ENCODE measurements around the gene VCP. TPM values are rescaled to one million over a fixed set of nuclear protein-coding genes. Genes with fewer than 3 reads are reported as not detected.
A peak's percentile ranks its signal among the peaks of the same experiment; 100 is the strongest.

The VCP gene
- total RNA-seq, 1 donor: 267 TPM

DNA sequence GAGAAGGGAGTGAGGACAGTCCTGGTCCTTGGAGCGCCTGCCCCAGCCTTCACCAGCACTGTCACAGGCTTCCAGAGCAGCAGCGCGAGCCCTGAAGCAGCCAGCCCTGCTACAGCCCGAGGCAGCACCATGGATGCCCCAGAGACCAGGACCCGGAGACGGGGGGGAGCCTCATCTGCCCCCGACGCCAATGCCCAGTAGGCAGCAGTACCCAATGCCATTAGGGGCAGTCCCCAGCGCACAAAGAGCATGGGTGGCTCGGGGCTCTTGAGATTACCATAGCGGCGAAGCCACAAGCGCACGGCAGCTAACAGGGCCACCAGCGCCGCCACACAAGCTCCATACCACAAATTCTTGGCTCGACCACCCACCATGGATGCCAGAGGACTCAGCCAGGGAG, 19.1 kb upstream of the VCP start:
- no peaks in the 10 kb centered on the region for H3K9me3 ChIP-seq (ENCODE audit: low read depth, low read length)
- H3K36me3 ChIP-seq (ENCODE audit: insufficient read depth, low read length): peaks cover 61% of the 10 kb centered on the region
- H2AFZ ChIP-seq (ENCODE audit: low read length): no peak overlapping the region
- no peak overlapping the region for H3K27ac ChIP-seq (ENCODE audit: low read depth, low read length)
- peaks cover 7% of the 10 kb centered on the region for H3K4me1 ChIP-seq (ENCODE audit: insufficient read depth, low read length)
- no peak for DNase-seq (ENCODE audit: insufficient read length, low spot score, missing footprints)
- no peak overlapping the region for H3K4me3 ChIP-seq (ENCODE audit: insufficient read depth, low read length)
- peaks cover 12% of the 10 kb centered on the region for H3K79me2 ChIP-seq (ENCODE audit: insufficient read depth, low read length)
- no peaks in the 10 kb centered on the region for H3K27me3 ChIP-seq (ENCODE audit: insufficient read depth, low read length)
- TF ChIP-seq, protein P1, sequence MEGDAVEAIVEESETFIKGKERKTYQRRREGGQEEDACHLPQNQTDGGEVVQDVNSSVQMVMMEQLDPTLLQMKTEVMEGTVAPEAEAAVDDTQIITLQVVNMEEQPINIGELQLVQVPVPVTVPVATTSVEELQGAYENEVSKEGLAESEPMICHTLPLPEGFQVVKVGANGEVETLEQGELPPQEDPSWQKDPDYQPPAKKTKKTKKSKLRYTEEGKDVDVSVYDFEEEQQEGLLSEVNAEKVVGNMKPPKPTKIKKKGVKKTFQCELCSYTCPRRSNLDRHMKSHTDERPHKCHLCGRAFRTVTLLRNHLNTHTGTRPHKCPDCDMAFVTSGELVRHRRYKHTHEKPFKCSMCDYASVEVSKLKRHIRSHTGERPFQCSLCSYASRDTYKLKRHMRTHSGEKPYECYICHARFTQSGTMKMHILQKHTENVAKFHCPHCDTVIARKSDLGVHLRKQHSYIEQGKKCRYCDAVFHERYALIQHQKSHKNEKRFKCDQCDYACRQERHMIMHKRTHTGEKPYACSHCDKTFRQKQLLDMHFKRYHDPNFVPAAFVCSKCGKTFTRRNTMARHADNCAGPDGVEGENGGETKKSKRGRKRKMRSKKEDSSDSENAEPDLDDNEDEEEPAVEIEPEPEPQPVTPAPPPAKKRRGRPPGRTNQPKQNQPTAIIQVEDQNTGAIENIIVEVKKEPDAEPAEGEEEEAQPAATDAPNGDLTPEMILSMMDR (IDR thresholded peaks at IDR 0.05; ENCODE audit: extremely low read depth, low read depth, low read length): no peak
- no peaks in the 10 kb centered on the region for H4K20me1 ChIP-seq (ENCODE audit: insufficient read depth, low read length)
- H3K4me2 ChIP-seq (ENCODE audit: insufficient read depth, low read length): no peak overlapping the region

DNA sequence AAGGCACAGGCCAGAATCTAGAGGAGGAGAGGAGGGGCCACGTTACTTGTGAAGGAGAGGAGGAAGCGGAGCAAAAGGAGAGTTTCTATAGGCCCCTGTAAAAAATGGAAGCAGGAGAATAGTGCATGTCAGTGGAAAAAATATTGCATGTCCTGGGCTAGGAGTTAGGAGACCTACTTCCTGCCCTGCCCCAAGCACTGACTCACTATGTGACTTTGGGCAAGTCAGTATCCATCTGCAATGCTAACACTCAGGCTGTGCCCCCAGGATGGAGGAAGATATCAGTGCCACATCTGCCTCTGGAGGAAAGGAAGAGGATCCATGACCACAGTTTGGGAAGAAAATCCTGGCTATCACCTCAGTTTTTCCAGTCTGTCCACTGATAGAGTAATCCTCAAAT, 17.0 kb upstream of the VCP start:
- no peak overlapping the region for H2AFZ ChIP-seq (ENCODE audit: low read length)
- H3K79me2 ChIP-seq (ENCODE audit: insufficient read depth, low read length): peaks cover 2% of the 10 kb centered on the region
- peaks cover 61% of the 10 kb centered on the region for H3K36me3 ChIP-seq (ENCODE audit: insufficient read depth, low read length)
- H3K27ac ChIP-seq (ENCODE audit: low read depth, low read length): no peak overlapping the region
- no peak overlapping the region for H3K4me3 ChIP-seq (ENCODE audit: insufficient read depth, low read length)
- H3K4me2 ChIP-seq (ENCODE audit: insufficient read depth, low read length): no peak overlapping the region
- DNase-seq (ENCODE audit: insufficient read length, low spot score, missing footprints): no peak
- H3K4me1 ChIP-seq (ENCODE audit: insufficient read depth, low read length): no peaks in the 10 kb centered on the region
- no peaks in the 10 kb centered on the region for H4K20me1 ChIP-seq (ENCODE audit: insufficient read depth, low read length)
- no peaks in the 10 kb centered on the region for H3K27me3 ChIP-seq (ENCODE audit: insufficient read depth, low read length)
- no peaks in the 10 kb centered on the region for H3K9me3 ChIP-seq (ENCODE audit: low read depth, low read length)
- TF ChIP-seq, protein P1 (IDR thresholded peaks at IDR 0.05; ENCODE audit: extremely low read depth, low read depth, low read length): no peak

- Histone ChIP-seq H3K4me1 (ENCODE audit: insufficient read depth, low read length) (no peaks in the 10 kb centered on the region), H3K27me3 (ENCODE audit: insufficient read depth, low read length) (no peaks in the 10 kb centered on the region), H3K4me2 (ENCODE audit: insufficient read depth, low read length) (no peak overlapping the region), H3K36me3 (ENCODE audit: insufficient read depth, low read length) (peaks cover 26% of the 10 kb centered on the region), H3K27ac (ENCODE audit: low read depth, low read length) (no peak overlapping the region), H3K4me3 (ENCODE audit: insufficient read depth, low read length) (no peak overlapping the region), H3K9me3 (ENCODE audit: low read depth, low read length) (no peaks in the 10 kb centered on the region), H3K79me2 (ENCODE audit: insufficient read depth, low read length) (no peaks in the 10 kb centered on the region), H2AFZ (ENCODE audit: low read length) (no peak overlapping the region), H4K20me1 (ENCODE audit: insufficient read depth, low read length) (no peaks in the 10 kb centered on the region)
- no peak for DNase-seq (ENCODE audit: insufficient read length, low spot score, missing footprints)
- TF ChIP-seq, protein P1 (IDR thresholded peaks at IDR 0.05; ENCODE audit: extremely low read depth, low read depth, low read length): no peak
Measured at GRCh38 chr9:35085078-35085477, 12.7 kb upstream of the VCP start.

DNA sequence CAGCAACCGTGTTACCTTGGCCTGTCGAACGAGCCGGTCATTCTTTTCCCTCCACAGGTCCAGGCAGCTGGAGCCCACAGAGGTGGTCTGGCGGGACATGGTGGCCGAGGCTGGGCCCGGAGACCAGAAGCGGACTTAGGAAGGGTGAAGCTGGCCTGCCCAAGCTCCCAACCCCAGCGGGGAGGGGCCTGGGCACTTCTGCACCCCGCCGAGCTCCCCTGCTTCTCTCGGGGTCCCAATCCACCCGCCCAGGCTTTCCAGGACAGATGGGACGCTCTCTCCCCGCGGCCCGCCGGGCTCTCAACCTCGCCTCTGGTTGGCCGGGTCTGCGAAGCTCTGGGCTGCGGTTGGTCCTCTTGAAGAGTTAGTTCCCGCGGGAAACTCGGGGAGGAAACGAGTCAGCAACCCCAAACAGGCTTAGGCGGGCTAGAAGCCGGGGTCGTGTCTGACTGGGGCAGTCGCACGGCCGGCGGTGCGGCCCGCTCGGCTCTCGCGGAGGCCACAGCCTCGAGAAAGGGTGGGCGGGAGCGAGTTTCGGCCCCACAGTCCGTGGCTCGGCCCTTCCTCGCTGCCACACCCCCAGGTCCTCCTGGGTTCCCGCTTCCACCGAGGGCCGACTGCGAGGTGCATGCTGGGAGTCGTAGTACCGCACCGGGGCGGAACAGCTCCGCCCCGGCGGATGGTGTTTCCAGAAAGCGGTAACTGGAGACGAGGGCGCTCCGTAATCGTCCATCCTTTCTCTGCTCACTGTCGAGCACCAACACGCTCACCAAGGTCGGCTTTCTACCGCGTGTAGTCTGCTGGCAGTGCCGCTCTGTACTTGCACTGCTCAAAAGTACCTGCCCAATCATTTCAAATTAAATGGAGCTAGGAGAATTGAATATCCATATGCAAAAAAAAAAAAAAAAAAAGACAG, 7.3 kb upstream of the VCP start, which contains the start of gene FANCG:
FANCG (minus strand) TSS at position 517 of the 916 bp plus-strand sequence; CDS start at position 99, 418 bp downstream.
- Histone ChIP-seq H3K4me1 (ENCODE audit: insufficient read depth, low read length) (peaks cover 14% of the 10 kb centered on the region), H3K9me3 (ENCODE audit: low read depth, low read length) (no peaks in the 10 kb centered on the region), H3K4me2 (ENCODE audit: insufficient read depth, low read length) (peak within 1 kb of the TSS; percentile 97), H3K79me2 (ENCODE audit: insufficient read depth, low read length) (peaks cover 27% of the 10 kb centered on the region), H3K27me3 (ENCODE audit: insufficient read depth, low read length) (no peaks in the 10 kb centered on the region), H4K20me1 (ENCODE audit: insufficient read depth, low read length) (no peaks in the 10 kb centered on the region), H3K4me3 (ENCODE audit: insufficient read depth, low read length) (peak within 1 kb of the TSS; percentile 92), H2AFZ (ENCODE audit: low read length) (peak within 1 kb of the TSS; percentile 89), H3K36me3 (ENCODE audit: insufficient read depth, low read length) (peaks cover 16% of the 10 kb centered on the region), H3K27ac (ENCODE audit: low read depth, low read length) (peak within 1 kb of the TSS; percentile 56)
- TF ChIP-seq, protein P1 (IDR thresholded peaks at IDR 0.05; ENCODE audit: extremely low read depth, low read depth, low read length): no peak
- DNase-seq (ENCODE audit: insufficient read length, low spot score, missing footprints): peak; percentile 99

All from osteoblast (primary cell).